Nephron (organoid): Measurements from ENCODE around the gene ITPR3.

Experiments used
- H3K27ac Mint-ChIP-seq, 3 experiments: 2 replicates each; pipeline ENCODE4 v1.8.0; 2020; ENCODE audit warnings: mixed read lengths in 3 of 3, mild to moderate bottlenecking in 2 of 3, moderate library complexity in 1 of 3
- H3K27me3 Mint-ChIP-seq: 2 replicates; pipeline ENCODE4 v1.8.0; 2021; ENCODE audit warnings: low read depth, mild to moderate bottlenecking, moderate library complexity, mixed read lengths
- H3K36me3 Mint-ChIP-seq: 2 replicates; pipeline ENCODE4 v1.8.0; 2020; ENCODE audit warnings: low read depth, mixed read lengths
- H3K4me1 Mint-ChIP-seq: 2 replicates; pipeline ENCODE4 v1.8.0; 2020; ENCODE audit warnings: mixed read lengths
- H3K4me3 Mint-ChIP-seq, 3 experiments: 2 replicates each; pipeline ENCODE4 v1.8.0; 2020; ENCODE audit warnings: mild to moderate bottlenecking in 3 of 3, mixed read lengths in 3 of 3, moderate library complexity in 2 of 3
- H3K9me3 Mint-ChIP-seq: 2 replicates; pipeline ENCODE4 v1.8.0; 2020; ENCODE audit warnings: mixed read lengths
- CTCF ChIP-seq, 3 experiments: fragments of 200-600 bp; sonication (generic); IDR thresholded peaks; one replicate each; pipeline ENCODE4 v1.5.0; 2021; ENCODE audit warnings: antibody characterized with exemption in 3 of 3; ENCODE audit not compliant: unreplicated experiment in 3 of 3

Gene ITPR3

DNA sequence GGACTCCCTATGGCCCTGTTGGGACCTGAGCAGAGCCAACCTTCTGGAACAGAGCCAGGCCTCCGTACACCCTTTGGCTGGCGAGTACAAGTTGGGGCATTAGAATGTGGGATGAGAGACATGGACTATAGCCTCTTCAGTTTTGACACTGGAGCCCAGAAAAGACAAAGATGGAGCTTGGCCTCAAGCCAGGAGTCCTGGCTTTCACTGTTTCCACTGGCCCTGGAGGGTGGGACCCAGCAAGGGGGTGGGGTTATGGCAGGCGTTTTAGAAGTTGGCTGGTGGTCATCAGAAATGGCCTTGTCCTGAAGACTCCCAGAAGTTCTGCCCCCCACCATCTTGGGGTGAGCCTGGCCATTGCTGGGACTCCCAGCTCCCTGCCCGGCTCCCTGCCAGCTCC is 21.8 kb downstream of the ITPR3 start:
- TF ChIP-seq CTCF (IDR thresholded peaks at IDR 0.05; ENCODE audit: unreplicated experiment in 3 of 3), result no peak
- H3K27me3 Mint-ChIP-seq, result peaks cover 26% of the 10 kb centered on the region
- no peaks in the 10 kb centered on the region for H3K9me3 Mint-ChIP-seq
- no peaks in the 10 kb centered on the region for H3K36me3 Mint-ChIP-seq
- no peak overlapping the region for H3K4me3 Mint-ChIP-seq
- H3K27ac Mint-ChIP-seq, result no peak overlapping the region
- peaks cover 6% of the 10 kb centered on the region for H3K4me1 Mint-ChIP-seq

GRCh38 chr6:33651403-33651802 is 30.3 kb downstream of the ITPR3 start:
- Mint-ChIP-seq H3K27ac (no peak overlapping the region), H3K27me3 (peaks cover 12% of the 10 kb centered on the region), H3K36me3 (no peaks in the 10 kb centered on the region), H3K4me1 (no peaks in the 10 kb centered on the region), H3K4me3 (no peak overlapping the region), H3K9me3 (no peaks in the 10 kb centered on the region)
- no peak for TF ChIP-seq CTCF (IDR thresholded peaks at IDR 0.05; ENCODE audit: unreplicated experiment in 3 of 3)

DNA sequence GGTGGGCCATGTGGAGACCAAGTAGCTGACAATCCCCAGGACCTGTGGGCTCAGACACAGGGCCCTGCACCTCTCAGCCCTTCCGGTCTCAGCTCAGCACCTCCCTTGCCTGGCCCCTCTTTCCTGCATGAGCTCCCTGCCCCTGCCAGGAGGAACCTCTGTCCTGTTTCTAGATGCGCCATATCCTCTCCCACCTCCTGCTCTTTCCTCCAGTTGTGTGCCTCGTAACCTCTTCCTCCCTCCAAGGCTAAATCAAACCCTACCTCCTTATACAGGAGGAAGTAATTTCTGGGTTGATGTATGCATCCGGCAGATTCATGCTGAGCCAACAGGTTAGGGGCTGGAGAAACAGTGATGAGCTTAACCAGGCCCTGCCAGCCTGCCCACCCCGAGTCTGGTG is 30.9 kb downstream of the ITPR3 start:
- no peak overlapping the region for H3K4me3 Mint-ChIP-seq

DNA sequence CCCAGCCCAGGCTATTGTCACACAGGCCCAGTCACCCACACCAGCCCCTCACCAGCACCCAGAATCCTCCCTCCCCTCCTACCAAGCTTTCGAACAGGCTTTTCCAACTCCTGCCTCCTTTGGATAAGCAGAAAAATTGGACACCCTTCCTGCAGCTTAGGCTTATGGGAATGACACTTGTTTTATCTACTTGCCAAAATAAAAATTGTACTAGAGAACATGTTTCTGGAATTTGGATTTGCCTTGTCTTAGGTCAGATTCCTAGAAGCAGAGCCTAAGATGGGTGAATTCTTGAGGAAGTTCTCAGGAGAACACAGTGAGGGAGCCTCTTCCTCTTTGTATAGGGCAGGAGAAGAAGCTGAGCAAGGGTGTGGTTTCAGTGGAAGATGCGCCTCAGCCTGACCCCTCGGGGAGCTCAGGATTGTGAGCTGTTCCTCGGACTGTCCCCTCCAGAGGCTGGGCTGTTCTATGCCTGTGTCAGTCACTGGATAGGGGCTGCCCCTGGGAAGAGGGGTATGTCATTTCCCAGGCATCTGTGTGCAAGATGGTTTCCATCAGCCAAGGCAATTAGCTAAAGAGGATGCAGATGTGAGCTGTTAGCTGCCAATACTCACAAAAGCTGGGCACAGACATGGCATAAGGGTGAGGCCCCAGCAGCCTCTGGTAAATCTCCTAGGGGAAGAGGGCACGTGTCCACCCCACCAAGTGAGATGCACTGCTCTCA is 33.9 kb downstream of the ITPR3 start:
- H3K27me3 Mint-ChIP-seq, result peaks cover 8% of the 10 kb centered on the region
- no peak for TF ChIP-seq CTCF (IDR thresholded peaks at IDR 0.05; ENCODE audit: unreplicated experiment in 3 of 3)
- peak overlapping the region in 1 of 3 experiments; percentile 55 for H3K27ac Mint-ChIP-seq
- H3K4me1 Mint-ChIP-seq, result no peaks in the 10 kb centered on the region
- H3K4me3 Mint-ChIP-seq, result no peak overlapping the region
- H3K9me3 Mint-ChIP-seq, result no peaks in the 10 kb centered on the region
- no peaks in the 10 kb centered on the region for H3K36me3 Mint-ChIP-seq

More for the DNA sequence above, 30.9 kb downstream of the ITPR3 start:
- TF ChIP-seq CTCF (IDR thresholded peaks at IDR 0.05; ENCODE audit: unreplicated experiment in 3 of 3), result no peak
- no peaks in the 10 kb centered on the region for H3K4me1 Mint-ChIP-seq
- no peaks in the 10 kb centered on the region for H3K9me3 Mint-ChIP-seq
- H3K36me3 Mint-ChIP-seq, result no peaks in the 10 kb centered on the region
- peaks cover 10% of the 10 kb centered on the region for H3K27me3 Mint-ChIP-seq
- peak overlapping the region in 1 of 3 experiments; percentile 13 for H3K27ac Mint-ChIP-seq

GRCh38 chr6:33656844-33657243 is 35.7 kb downstream of the ITPR3 start:
- no peaks in the 10 kb centered on the region for H3K9me3 Mint-ChIP-seq
- peaks cover 11% of the 10 kb centered on the region for H3K27me3 Mint-ChIP-seq
- no peak for TF ChIP-seq CTCF (IDR thresholded peaks at IDR 0.05; ENCODE audit: unreplicated experiment in 3 of 3)
- no peaks in the 10 kb centered on the region for H3K4me1 Mint-ChIP-seq
- no peak overlapping the region for H3K4me3 Mint-ChIP-seq
- H3K27ac Mint-ChIP-seq, result no peak overlapping the region
- H3K36me3 Mint-ChIP-seq, result no peaks in the 10 kb centered on the region
